Lower leg skin (tissue), 3 donors: ENCODE data around the gene KLHL17.

Experiments
- POLR2A ChIP-seq, 2 donors: fragments of 450-650 bp; IDR thresholded peaks; one replicate each; pipeline ENCODE4 v1.6.1; 2016 to 2017; ENCODE audit warnings: antibody characterized with exemption in 2 of 2, mild to moderate bottlenecking in 1 of 2, moderate library complexity in 1 of 2
- TF ChIP-seq, protein P1 (sequence below), 3 donors: fragments of 450-650 bp; IDR thresholded peaks; one replicate each; pipeline ENCODE4 v1.5.1; 2016; ENCODE audit warnings: antibody characterized with exemption in 3 of 3, mild to moderate bottlenecking in 3 of 3, moderate library complexity in 2 of 3

DNA sequence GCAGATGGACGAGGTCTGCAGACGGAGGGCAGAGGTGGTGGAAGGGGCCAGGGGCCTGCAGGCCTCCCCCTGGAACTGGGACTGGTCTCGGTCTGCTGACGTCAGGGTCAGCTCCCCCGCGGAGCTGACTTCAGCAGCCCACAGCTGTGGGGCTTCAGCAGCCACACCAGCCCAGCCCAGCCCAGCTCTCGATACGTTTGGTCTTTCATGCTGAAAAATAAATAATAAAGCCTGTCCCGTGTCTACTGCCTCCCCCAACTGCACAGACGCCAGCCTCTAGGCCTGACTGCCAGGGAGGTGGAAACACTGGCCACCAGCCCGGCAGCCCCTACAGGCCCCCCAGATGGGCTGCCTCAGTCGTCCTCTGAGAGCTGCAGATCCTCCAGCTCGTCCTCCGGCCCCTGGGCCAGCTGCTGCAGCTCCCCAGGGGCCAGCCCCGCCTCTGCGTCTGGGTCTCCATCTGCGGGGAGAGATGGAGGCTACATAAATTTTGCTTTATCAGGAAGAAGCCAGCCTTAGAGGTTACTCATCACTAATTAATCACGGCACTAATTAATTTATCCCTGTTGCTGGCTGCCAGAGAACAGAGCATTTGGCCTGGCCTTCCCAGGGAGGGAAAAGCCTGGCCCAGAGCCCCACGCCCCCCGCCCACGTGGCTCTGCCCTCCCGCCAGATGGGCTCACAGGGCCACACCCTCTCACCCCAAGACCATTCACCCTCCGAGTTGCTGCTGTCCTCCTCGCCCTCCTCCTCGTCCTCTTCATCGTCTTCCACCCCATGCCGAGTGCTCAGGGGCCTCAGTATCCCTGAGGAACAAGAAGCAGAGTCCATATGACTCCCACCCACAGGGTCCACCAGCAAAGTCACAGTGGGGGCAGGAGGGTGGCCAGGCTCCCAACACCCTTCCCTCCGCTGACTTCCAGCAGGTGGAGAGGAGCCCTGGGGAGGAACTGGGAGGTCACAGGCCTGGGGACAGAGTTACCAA, 15.8 kb upstream of the KLHL17 start:
- TF ChIP-seq, protein P1, sequence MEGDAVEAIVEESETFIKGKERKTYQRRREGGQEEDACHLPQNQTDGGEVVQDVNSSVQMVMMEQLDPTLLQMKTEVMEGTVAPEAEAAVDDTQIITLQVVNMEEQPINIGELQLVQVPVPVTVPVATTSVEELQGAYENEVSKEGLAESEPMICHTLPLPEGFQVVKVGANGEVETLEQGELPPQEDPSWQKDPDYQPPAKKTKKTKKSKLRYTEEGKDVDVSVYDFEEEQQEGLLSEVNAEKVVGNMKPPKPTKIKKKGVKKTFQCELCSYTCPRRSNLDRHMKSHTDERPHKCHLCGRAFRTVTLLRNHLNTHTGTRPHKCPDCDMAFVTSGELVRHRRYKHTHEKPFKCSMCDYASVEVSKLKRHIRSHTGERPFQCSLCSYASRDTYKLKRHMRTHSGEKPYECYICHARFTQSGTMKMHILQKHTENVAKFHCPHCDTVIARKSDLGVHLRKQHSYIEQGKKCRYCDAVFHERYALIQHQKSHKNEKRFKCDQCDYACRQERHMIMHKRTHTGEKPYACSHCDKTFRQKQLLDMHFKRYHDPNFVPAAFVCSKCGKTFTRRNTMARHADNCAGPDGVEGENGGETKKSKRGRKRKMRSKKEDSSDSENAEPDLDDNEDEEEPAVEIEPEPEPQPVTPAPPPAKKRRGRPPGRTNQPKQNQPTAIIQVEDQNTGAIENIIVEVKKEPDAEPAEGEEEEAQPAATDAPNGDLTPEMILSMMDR (IDR thresholded peaks at IDR 0.05) = no peak
- TF ChIP-seq POLR2A (IDR thresholded peaks at IDR 0.05) = no peak
